ENCODE data around the gene EIPR1.

The EIPR1 gene

DNA sequence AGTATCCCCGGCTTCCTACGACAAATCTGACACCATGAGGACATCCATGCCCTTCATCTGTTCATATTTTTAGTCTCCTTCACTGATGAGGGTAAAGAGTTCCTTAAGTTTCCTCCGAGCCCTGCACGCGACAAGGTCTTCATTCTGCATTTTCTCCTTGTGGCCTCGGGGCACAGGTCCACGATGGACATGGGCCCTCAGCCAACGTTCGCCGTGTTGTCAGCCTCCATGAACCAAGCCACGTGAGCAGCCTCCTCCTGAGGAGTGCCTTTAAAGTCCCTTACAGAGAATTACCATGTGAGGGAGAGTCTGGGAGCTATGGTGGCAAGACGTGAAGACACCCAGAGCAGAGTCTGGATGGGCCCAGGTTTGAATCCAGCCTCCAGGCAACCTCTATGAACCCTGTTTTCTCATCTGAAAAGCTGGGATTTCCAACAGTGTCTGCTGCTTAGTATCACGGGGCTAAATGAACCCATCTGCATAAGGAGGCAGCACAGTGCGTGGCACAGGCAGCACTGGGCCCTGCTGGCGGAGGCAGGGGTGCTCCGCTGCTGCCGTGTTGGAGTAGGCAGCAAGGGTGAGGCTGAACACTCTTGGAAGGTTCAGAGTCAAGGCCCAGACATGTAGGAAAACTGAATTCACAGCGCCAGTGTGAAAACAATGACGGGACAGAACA is 54.1 kb downstream of the EIPR1 start:
- no peaks in the 10 kb centered on the region for H3K4me1 ChIP-seq (ENCODE audit: insufficient read depth, low read length)
- peaks cover 2% of the 10 kb centered on the region for H3K36me3 ChIP-seq (ENCODE audit: insufficient read depth, low read length)
- H3K27me3 ChIP-seq (ENCODE audit: insufficient read depth, low read length): no peaks in the 10 kb centered on the region
- no peaks in the 10 kb centered on the region for H3K9me3 ChIP-seq (ENCODE audit: low read length)
- no peak overlapping the region for H2AFZ ChIP-seq (ENCODE audit: low read depth, low read length)
- H3K4me3 ChIP-seq (ENCODE audit: low read length): no peak overlapping the region

DNA sequence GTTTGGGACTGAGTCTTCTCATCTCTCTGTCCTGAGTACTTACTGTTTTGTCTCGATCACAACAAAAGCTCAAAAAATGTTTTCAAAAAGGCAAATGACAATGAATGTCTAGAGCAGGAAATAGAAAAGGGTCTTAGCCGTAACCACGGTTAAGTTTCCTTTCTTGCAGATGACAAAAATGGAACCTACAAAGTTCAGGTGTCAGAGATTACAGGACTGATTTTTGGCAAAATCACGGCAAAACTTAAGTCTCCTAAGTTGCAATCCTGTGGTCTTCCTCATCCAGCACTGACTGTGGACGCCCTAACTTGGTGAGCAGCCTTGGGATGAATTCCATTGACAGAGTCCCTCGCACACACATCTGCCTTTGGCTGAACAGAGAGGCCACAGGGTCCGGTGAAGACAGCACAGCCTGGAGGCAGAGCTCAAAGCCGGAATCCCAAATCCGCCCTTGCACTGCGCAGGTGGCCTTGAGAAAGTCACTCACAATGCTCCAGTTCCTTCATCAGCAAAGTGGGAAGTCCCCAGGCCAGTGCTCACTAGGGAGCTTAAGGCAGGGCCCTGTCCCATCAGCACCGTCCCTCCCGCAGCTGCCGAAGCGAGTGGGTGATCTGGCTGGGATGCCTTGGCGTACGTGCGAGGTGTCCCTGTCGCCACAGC is 55.2 kb downstream of the EIPR1 start:
- Histone ChIP-seq H3K4me3 (ENCODE audit: low read length) (no peak overlapping the region), H2AFZ (ENCODE audit: low read depth, low read length) (no peak overlapping the region), H3K36me3 (ENCODE audit: insufficient read depth, low read length) (peaks cover 2% of the 10 kb centered on the region), H3K27me3 (ENCODE audit: insufficient read depth, low read length) (no peaks in the 10 kb centered on the region), H3K4me1 (ENCODE audit: insufficient read depth, low read length) (no peaks in the 10 kb centered on the region), H3K9me3 (ENCODE audit: low read length) (peaks cover 2% of the 10 kb centered on the region)

DNA sequence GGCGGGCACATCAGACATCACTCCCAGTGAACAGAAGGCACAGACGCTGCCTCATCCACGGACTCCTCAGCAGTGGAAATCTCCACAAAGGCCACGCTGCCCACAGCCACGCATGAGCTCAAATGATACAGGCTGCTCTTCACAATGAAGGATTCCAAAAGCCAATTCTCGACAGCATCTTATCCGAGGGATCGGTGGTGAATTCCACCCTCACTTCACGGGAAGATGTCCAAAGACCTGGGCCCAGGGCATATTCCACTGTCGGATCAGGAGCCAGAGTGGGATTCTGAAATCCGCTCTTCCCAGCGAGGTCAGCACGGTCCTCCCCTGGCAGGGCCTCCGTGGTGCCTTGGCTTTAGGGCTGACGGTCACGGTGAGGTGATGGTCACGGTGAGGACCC is 55.8 kb downstream of the EIPR1 start:
- H3K4me3 ChIP-seq (ENCODE audit: low read length): no peak overlapping the region
- no peaks in the 10 kb centered on the region for H3K27me3 ChIP-seq (ENCODE audit: insufficient read depth, low read length)
- H2AFZ ChIP-seq (ENCODE audit: low read depth, low read length): no peak overlapping the region
- H3K4me1 ChIP-seq (ENCODE audit: insufficient read depth, low read length): no peaks in the 10 kb centered on the region
- H3K9me3 ChIP-seq (ENCODE audit: low read length): peaks cover 2% of the 10 kb centered on the region
- peaks cover 2% of the 10 kb centered on the region for H3K36me3 ChIP-seq (ENCODE audit: insufficient read depth, low read length)

DNA sequence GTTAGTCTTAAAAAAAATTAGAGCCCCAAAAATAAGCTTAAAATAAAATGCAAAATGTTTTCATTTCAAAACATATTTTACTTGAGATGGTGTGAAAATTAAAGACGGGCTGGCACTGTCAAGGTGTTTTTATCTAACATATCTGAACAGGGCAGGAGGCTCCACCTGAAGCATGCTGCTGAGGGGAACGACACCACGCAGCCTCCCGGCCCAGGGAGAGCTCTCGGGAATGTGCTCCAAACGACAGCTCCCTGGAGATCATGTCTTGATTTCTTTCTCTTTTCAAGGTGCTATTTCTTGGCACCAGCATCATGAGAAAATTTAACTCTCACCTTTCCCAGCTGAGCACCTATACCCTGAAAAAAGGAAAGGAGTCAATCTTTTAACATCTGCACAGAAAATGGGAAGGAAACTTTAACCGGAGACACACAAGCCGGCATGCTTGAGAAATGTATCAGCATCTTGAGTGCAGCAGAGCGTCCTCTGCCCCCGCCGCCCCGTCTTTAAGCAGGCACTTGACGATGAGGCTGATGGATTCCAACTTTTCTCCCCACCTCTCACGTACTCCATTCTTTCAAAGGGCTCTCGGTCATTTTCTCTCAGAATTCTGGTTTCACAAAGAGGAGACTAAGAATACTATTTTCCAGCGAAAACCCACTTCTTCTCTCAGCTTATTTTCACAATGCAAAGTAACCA is 56.6 kb downstream of the EIPR1 start:
- Histone ChIP-seq H3K4me3 (ENCODE audit: low read length) (no peak overlapping the region), H3K27me3 (ENCODE audit: insufficient read depth, low read length) (no peaks in the 10 kb centered on the region), H3K36me3 (ENCODE audit: insufficient read depth, low read length) (peaks cover 2% of the 10 kb centered on the region), H2AFZ (ENCODE audit: low read depth, low read length) (no peak overlapping the region), H3K4me1 (ENCODE audit: insufficient read depth, low read length) (no peaks in the 10 kb centered on the region), H3K9me3 (ENCODE audit: low read length) (peaks cover 2% of the 10 kb centered on the region)

DNA sequence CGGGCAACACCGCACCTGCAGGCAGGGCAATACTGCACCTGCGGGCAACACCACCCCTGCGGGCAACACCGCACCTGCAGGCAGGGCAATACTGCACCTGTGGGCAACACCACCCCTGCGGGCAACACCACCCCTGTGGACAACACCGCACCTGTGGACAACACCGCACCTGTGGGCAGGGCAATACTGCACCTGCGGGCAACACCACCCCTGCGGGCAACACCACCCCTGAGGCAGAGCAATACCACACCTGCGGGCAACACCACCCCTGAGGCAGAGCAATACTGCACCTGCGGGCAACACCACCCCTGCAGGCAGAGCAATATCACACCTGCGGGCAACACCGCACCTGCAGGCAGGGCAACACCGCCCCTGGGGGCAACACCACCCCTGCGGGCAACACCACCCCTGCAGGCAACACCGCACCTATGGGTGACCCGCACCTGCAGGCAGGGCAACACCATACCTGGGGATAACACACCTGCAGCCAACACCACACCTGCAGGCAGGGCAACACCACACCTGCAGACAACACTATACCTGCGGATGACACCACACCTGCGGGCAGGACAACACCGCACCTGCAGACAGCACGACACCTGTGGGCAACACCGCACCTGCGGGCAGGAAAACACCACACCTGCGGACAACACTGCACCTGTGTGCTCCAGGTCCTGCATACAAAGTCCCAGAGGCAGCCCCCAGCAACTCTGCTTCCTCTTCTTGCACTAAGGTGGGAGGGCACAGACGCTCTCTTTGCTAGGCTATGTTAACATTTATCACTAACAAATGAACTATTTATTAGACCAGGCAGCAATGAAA is 57.7 kb downstream of the EIPR1 start:
- Histone ChIP-seq H3K4me1 (ENCODE audit: insufficient read depth, low read length) (no peaks in the 10 kb centered on the region), H3K27me3 (ENCODE audit: insufficient read depth, low read length) (no peaks in the 10 kb centered on the region), H2AFZ (ENCODE audit: low read depth, low read length) (no peak overlapping the region), H3K36me3 (ENCODE audit: insufficient read depth, low read length) (peaks cover 2% of the 10 kb centered on the region), H3K4me3 (ENCODE audit: low read length) (no peak overlapping the region), H3K9me3 (ENCODE audit: low read length) (peaks cover 2% of the 10 kb centered on the region)

DNA sequence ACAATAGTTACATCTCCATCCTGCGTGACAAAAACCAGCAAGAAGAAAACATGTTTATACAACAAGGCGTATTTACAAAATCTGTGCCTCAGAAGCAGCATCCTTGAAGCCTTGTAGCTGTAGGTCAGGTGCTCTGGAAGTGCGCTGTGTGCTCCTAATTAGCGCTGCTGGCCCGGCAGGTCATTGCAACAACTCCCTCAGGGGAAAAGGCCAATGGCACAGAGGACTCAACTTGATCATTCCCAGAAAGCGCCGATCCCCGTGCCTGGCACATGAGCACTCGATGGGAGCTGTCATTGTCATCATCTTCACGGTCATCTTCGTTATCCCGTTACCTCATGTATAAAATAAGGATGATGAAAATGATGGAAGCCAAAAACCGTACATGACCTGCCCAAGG is 58.5 kb downstream of the EIPR1 start:
- H2AFZ ChIP-seq (ENCODE audit: low read depth, low read length): no peak overlapping the region
- peaks cover under 1% of the 10 kb centered on the region for H3K4me1 ChIP-seq (ENCODE audit: insufficient read depth, low read length)
- peaks cover 2% of the 10 kb centered on the region for H3K9me3 ChIP-seq (ENCODE audit: low read length)
- peaks cover 2% of the 10 kb centered on the region for H3K36me3 ChIP-seq (ENCODE audit: insufficient read depth, low read length)
- no peaks in the 10 kb centered on the region for H3K27me3 ChIP-seq (ENCODE audit: insufficient read depth, low read length)
- H3K4me3 ChIP-seq (ENCODE audit: low read length): no peak overlapping the region

DNA sequence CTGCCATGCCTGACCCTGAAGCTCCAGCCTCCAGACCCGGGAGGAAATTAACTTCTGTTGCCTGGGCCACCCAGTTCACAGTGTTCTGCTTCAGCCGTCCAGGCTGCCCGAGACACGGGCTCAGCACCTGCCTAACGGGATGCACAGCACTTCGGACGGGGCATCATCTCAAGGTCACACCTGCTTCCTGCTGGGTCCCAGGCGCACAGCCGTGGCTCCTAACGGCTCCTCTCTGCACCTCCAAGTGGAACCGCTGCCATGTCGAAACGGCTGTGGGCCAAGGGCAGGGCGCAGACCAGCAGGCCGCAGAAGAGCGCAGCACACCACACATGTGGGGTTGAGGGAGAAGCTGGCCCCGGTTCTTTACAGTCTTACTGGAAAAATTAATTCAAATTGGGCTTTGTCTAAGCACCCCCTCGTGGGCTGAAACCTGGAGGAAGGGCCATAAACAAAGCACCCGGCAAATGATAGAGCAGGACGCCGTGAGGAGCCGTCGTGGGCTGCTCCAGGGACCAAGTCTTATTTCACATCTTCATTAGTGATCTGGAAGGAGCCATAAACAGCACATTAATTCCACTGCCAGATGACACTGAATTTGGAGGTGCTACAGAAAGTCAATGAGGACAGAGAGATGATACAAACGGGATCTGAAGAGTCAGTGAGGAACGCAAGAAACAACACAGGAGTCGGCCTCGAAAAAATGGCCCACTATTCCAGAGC is 59.6 kb downstream of the EIPR1 start:
- Histone ChIP-seq H3K4me3 (ENCODE audit: low read length) (no peak overlapping the region), H3K4me1 (ENCODE audit: insufficient read depth, low read length) (peaks cover 2% of the 10 kb centered on the region), H3K36me3 (ENCODE audit: insufficient read depth, low read length) (peaks cover 2% of the 10 kb centered on the region), H3K9me3 (ENCODE audit: low read length) (peaks cover 2% of the 10 kb centered on the region), H2AFZ (ENCODE audit: low read depth, low read length) (no peak overlapping the region), H3K27me3 (ENCODE audit: insufficient read depth, low read length) (no peaks in the 10 kb centered on the region)

DNA sequence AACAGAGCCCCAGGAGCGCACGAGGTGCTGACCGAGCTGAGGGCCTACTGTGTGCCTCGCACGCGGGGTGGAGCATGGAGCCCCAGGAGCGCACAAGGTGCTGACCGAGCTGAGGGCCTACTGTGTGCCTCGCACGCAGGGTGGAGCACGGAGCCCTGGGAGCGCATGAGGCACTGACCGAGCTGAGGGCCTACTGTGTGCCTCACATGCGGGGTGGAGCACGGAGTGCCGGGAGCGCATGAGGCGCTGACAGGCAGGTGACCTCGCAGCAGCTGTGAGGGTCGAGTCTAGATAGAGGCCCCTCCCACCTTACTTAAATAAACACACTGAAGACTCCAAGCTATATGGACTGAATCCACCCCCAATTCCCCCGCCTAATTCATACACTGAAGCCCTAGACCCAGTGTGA is 60.3 kb downstream of the EIPR1 start:
- Histone ChIP-seq H2AFZ (ENCODE audit: low read depth, low read length) (no peak overlapping the region), H3K27me3 (ENCODE audit: insufficient read depth, low read length) (no peaks in the 10 kb centered on the region), H3K4me3 (ENCODE audit: low read length) (no peak overlapping the region), H3K4me1 (ENCODE audit: insufficient read depth, low read length) (peaks cover 2% of the 10 kb centered on the region), H3K36me3 (ENCODE audit: insufficient read depth, low read length) (peaks cover 2% of the 10 kb centered on the region), H3K9me3 (ENCODE audit: low read length) (peaks cover 2% of the 10 kb centered on the region)

DNA sequence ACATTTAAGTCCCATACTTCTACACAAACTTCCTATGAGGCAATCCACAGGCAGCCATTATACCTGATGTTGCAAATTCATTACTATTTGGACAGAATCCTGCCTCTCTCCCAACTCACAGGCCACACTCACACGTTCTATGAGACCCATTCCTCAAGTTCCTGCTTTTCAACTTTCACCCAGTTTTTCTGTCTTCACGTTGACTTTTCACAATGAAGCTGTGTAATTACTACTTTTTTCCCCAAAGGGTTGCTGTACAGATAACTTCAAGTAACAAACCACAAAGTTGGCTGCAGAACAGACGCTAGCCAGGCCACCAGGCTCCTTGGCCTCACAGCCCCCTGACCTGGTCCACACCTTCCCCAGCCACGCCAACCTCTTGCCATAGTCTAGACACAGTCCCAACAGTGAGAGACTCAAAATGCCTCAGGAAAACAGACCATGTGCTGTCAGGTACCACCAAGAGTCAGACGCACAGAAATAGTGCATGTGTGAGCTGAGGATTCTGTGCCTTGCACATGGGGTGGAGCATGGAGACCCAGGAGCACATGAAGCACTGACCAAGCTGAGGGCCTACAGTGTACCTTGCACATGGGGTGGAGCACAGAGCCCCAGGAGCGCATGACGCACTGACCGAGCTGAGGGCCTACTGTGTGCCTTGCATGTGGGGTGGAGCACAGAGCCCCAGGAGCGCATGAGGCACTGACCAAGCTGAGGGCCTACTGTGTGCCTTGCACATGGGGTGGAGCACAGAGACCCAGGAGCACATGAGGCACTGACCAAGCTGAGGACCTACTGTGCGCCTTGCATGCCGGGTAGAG is 61.0 kb downstream of the EIPR1 start:
- no peaks in the 10 kb centered on the region for H3K27me3 ChIP-seq (ENCODE audit: insufficient read depth, low read length)
- no peak overlapping the region for H3K4me3 ChIP-seq (ENCODE audit: low read length)
- H2AFZ ChIP-seq (ENCODE audit: low read depth, low read length): no peak overlapping the region
- peaks cover 2% of the 10 kb centered on the region for H3K9me3 ChIP-seq (ENCODE audit: low read length)
- peaks cover 2% of the 10 kb centered on the region for H3K36me3 ChIP-seq (ENCODE audit: insufficient read depth, low read length)
- peaks cover 2% of the 10 kb centered on the region for H3K4me1 ChIP-seq (ENCODE audit: insufficient read depth, low read length)

DNA sequence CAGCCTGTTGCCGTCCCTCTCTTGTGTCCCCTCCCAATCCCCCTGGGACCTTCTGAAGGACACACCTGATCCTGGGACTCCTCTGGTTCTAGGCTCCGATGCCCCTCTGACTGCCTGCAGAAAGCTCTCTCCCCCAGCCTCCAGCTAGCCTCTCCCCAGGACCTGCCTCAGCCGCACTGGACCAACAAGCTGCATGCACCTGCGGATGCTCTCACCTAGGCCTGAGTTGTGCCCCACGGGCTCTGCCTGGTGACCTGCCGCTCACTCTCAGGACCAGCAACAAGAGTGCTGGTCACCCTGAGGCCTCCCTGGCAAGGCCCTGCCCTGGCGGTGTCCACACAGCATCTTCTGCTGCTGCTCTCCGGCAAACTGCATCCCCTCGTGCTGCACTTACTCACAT is 63.0 kb downstream of the EIPR1 start:
- Histone ChIP-seq H3K27me3 (ENCODE audit: insufficient read depth, low read length) (no peaks in the 10 kb centered on the region), H2AFZ (ENCODE audit: low read depth, low read length) (no peak overlapping the region), H3K9me3 (ENCODE audit: low read length) (peaks cover 4% of the 10 kb centered on the region), H3K4me1 (ENCODE audit: insufficient read depth, low read length) (peaks cover 2% of the 10 kb centered on the region), H3K36me3 (ENCODE audit: insufficient read depth, low read length) (peaks cover 2% of the 10 kb centered on the region), H3K4me3 (ENCODE audit: low read length) (no peak overlapping the region)

DNA sequence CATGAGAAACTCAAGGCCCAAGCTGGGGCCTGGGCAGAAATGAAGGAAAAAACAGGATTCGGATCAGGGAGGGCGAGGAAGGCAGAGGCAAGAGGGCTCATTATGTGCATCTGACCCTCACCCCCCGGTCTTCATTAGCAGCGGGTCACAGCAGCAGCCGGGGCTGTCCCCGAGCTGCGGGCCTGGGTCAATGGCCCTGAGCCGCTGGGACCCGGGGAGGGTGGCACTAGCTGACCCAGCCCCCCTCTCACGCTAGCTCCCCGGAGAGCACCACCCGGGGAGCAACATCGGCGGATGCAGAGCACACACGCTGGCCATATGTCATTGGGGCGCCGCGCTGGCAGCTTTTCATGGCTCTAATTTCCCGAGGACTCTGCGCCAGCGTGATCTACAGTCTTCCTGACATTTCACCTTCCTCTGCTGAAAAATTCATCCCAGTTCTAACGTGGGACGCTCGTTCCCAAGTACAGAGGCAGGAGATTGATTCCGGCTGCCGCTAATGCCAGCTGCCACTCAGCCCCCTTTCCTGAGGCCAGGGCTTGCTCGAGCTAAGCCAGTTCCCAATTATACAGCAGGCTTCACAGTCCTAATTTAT is 63.7 kb downstream of the EIPR1 start:
- Histone ChIP-seq H3K4me1 (ENCODE audit: insufficient read depth, low read length) (peaks cover 2% of the 10 kb centered on the region), H2AFZ (ENCODE audit: low read depth, low read length) (no peak overlapping the region), H3K27me3 (ENCODE audit: insufficient read depth, low read length) (no peaks in the 10 kb centered on the region), H3K36me3 (ENCODE audit: insufficient read depth, low read length) (peaks cover 2% of the 10 kb centered on the region), H3K4me3 (ENCODE audit: low read length) (no peak overlapping the region), H3K9me3 (ENCODE audit: low read length) (peaks cover 4% of the 10 kb centered on the region)
